HEK293 (cell line): ENCODE measurements around the gene KRTAP6-2.

Experiments
- CTCF ChIA-PET: fragments of 350-600 bp; formaldehyde crosslinking; extraction: SDS; loops from one replicate; lab custom pipeline; 2021; ENCODE audit warnings: antibody characterized with exemption; lab: Yijun Ruan, JAX
- POLR2A ChIA-PET: fragments of 300-600 bp; formaldehyde crosslinking; extraction: SDS; loops from one replicate; lab custom pipeline; 2020; ENCODE audit warnings: antibody characterized with exemption, inconsistent platforms; lab: Yijun Ruan, JAX
- H3K27ac ChIP-seq: fragments of 200-500 bp; sonication (Bioruptor generic); 2 replicates; pipeline ENCODE4 v1.5.1; 2014; ENCODE audit warnings: low read depth, low read length, control low read depth, inconsistent platforms; ENCODE audit errors: extremely low read depth
- H3K36me3 ChIP-seq, 2 experiments: fragments of 200-500 bp in 1 of 2; sonication (Bioruptor generic) in 1 of 2; 1 replicate in 1 of 2; 2 replicates in 1 of 2; pipeline ENCODE4 v1.5.1; 2014 to 2017; ENCODE audit warnings: inconsistent platforms in 2 of 2, low read length in 2 of 2; ENCODE audit not compliant: control insufficient read depth in 2 of 2, insufficient read depth in 1 of 2
- H3K4me1 ChIP-seq: fragments of 200-500 bp; sonication (Bioruptor generic); 2 replicates; pipeline ENCODE4 v1.5.1; 2014; ENCODE audit warnings: mild to moderate bottlenecking, low read length, inconsistent platforms; ENCODE audit not compliant: control insufficient read depth, insufficient read depth
- H3K4me3 ChIP-seq: 2 replicates; pipeline ENCODE4 v1.5.1; 2011; ENCODE audit warnings: low read depth, mild to moderate bottlenecking, control low read depth, low read length, moderate library complexity
- H3K9me3 ChIP-seq: fragments of 200-500 bp; sonication (Bioruptor generic); 2 replicates; pipeline ENCODE4 v1.5.1; 2014; ENCODE audit warnings: low read depth, low read length, inconsistent platforms; ENCODE audit not compliant: control insufficient read depth, insufficient read depth
- ELK4 ChIP-seq: IDR thresholded peaks from 2 replicates; pipeline ENCODE4 v1.6.1; 2011; ENCODE audit warnings: mild to moderate bottlenecking, low read depth, low read length, borderline replicate concordance
- GFI1B ChIP-seq: fragments of 450-650 bp; formaldehyde crosslinking; IDR thresholded peaks from 2 replicates; pipeline ENCODE4 v1.5.1; 2016; ENCODE audit warnings: missing biosample characterization, missing genetic modification characterization
- IKZF3 ChIP-seq: fragments of 450-650 bp; IDR thresholded peaks from 2 replicates; pipeline ENCODE4 v1.5.0; 2018; ENCODE audit warnings: missing biosample characterization, mild to moderate bottlenecking, missing genetic modification characterization, moderate library complexity
- KLF10 ChIP-seq: fragments of 450-650 bp; IDR thresholded peaks from 2 replicates; pipeline ENCODE4 v1.5.1; 2018; ENCODE audit warnings: missing biosample characterization, mild to moderate bottlenecking, missing genetic modification characterization
- MZF1 ChIP-seq: fragments of 450-650 bp; formaldehyde crosslinking; IDR thresholded peaks from 2 replicates; pipeline ENCODE4 v1.5.1; 2017; ENCODE audit warnings: missing biosample characterization, missing genetic modification characterization, borderline replicate concordance
- OSR2 ChIP-seq: fragments of 450-650 bp; formaldehyde crosslinking; IDR thresholded peaks from 2 replicates; pipeline ENCODE4 v1.5.1; 2016; ENCODE audit warnings: missing biosample characterization, missing genetic modification characterization
- PRDM1 ChIP-seq: fragments of 450-650 bp; formaldehyde crosslinking; IDR thresholded peaks from 2 replicates; pipeline ENCODE4; 2016; ENCODE audit warnings: missing biosample characterization, missing genetic modification characterization
- PRDM10 ChIP-seq: fragments of 450-650 bp; formaldehyde crosslinking; IDR thresholded peaks from 2 replicates; pipeline ENCODE4 v1.5.1; 2016; ENCODE audit warnings: missing biosample characterization, missing genetic modification characterization
- SALL2 ChIP-seq: fragments of 450-650 bp; formaldehyde crosslinking; IDR thresholded peaks from 2 replicates; pipeline ENCODE4 v1.5.0; 2017; ENCODE audit warnings: missing biosample characterization, mild to moderate bottlenecking, missing genetic modification characterization, borderline replicate concordance
- SP2 ChIP-seq: fragments of 450-650 bp; formaldehyde crosslinking; IDR thresholded peaks from 2 replicates; pipeline ENCODE4 v1.5.1; 2016; ENCODE audit warnings: missing biosample characterization, missing genetic modification characterization
- SP3 ChIP-seq: fragments of 450-650 bp; formaldehyde crosslinking; IDR thresholded peaks from 2 replicates; pipeline ENCODE4 v1.5.1; 2016; ENCODE audit warnings: missing biosample characterization, missing genetic modification characterization
- TCF7L2 ChIP-seq: IDR thresholded peaks from 2 replicates; pipeline ENCODE4 v1.6.1; 2011; ENCODE audit warnings: low read depth, mild to moderate bottlenecking, inconsistent platforms, low read length, moderate library complexity, borderline replicate concordance
- TRIM28 ChIP-seq: IDR thresholded peaks from 2 replicates; pipeline ENCODE4 v1.6.1; 2011; ENCODE audit warnings: low read length, control low read depth, borderline replicate concordance
- ZBTB10 ChIP-seq: fragments of 450-650 bp; formaldehyde crosslinking; IDR thresholded peaks from 2 replicates; pipeline ENCODE4 v1.5.1; 2016; ENCODE audit warnings: missing biosample characterization, missing genetic modification characterization
- ZBTB49 ChIP-seq: fragments of 450-650 bp; formaldehyde crosslinking; IDR thresholded peaks from 2 replicates; pipeline ENCODE4 v1.5.1; 2016; ENCODE audit warnings: missing biosample characterization, missing genetic modification characterization, low read depth
- ZNF184 ChIP-seq: fragments of 450-650 bp; IDR thresholded peaks from 2 replicates; pipeline ENCODE4 v1.5.1; 2018; ENCODE audit warnings: missing biosample characterization, mild to moderate bottlenecking, missing genetic modification characterization
- ZNF544 ChIP-seq: fragments of 450-650 bp; formaldehyde crosslinking; IDR thresholded peaks from 2 replicates; pipeline ENCODE4 v1.5.0; 2017; ENCODE audit warnings: missing biosample characterization, missing genetic modification characterization
- ZNF621 ChIP-seq: fragments of 450-650 bp; formaldehyde crosslinking; IDR thresholded peaks from 2 replicates; pipeline ENCODE4 v1.5.1; 2017; ENCODE audit warnings: missing biosample characterization, missing genetic modification characterization
- ZNF76 ChIP-seq: fragments of 450-650 bp; formaldehyde crosslinking; IDR thresholded peaks from 2 replicates; pipeline ENCODE4; 2016; ENCODE audit warnings: low read depth, missing biosample characterization, missing genetic modification characterization, borderline replicate concordance
- ZNF830 ChIP-seq: fragments of 450-650 bp; IDR thresholded peaks from 2 replicates; pipeline ENCODE4 v1.5.0; 2018; ENCODE audit warnings: missing biosample characterization, missing genetic modification characterization, low read depth, mild to moderate bottlenecking, moderate library complexity

Gene KRTAP6-2

GRCh38 chr21:30646904-30647414 is 48.3 kb upstream of the KRTAP6-2 start:
- no peaks in the 10 kb centered on the region for H3K9me3 ChIP-seq
- no peak overlapping the region for H3K4me3 ChIP-seq
- ChIA-PET POLR2A (no interaction called here), CTCF (no interaction called here)
- H3K27ac ChIP-seq, result no peak overlapping the region
- H3K36me3 ChIP-seq, result no peaks in the 10 kb centered on the region
- TF ChIP-seq KLF10 (tag by site-specific recombination) (no peak), SP3 (tag by site-specific recombination) (no peak), ELK4 (no peak), ZNF830 (tag by site-specific recombination) (no peak), TCF7L2 (no peak), ZNF184 (tag by site-specific recombination) (no peak), ZNF76 (tag by site-specific recombination) (no peak), ZNF544 (no peak), PRDM10 (tag by site-specific recombination) (no peak), ZNF621 (no peak), GFI1B (tag by site-specific recombination) (no peak)
- TF ChIP-seq, all 188 proteins: peak for 0
- no peaks in the 10 kb centered on the region for H3K4me1 ChIP-seq

- Histone ChIP-seq H3K27ac (no peak within 1 kb of the TSS), H3K4me3 (no peak within 1 kb of the TSS), H3K4me1 (no peaks in the 10 kb centered on the region), H3K9me3 (no peaks in the 10 kb centered on the region), H3K36me3 (no peaks in the 10 kb centered on the region)
- POLR2A ChIA-PET, result no interaction called here
- CTCF ChIA-PET, result interaction anchor here (0.8 kb wide), 1 partner anchor 46 kb away, joined by 3 read pairs; no protein-coding TSS in a partner anchor
- TF ChIP-seq ZBTB49, result no peak
- no peak for TF ChIP-seq MZF1
- no peak for TF ChIP-seq IKZF3
- TF ChIP-seq SP2 (tag by site-specific recombination), result no peak
- no peak for TF ChIP-seq ZBTB10 (tag by site-specific recombination)
- TF ChIP-seq SALL2 (tag by site-specific recombination), result no peak
- no peak for TF ChIP-seq OSR2 (tag by site-specific recombination)
- TF ChIP-seq GFI1B (tag by site-specific recombination), result no peak
- no peak for TF ChIP-seq PRDM1 (tag by site-specific recombination)
- TF ChIP-seq TRIM28, result no peak
Measured at GRCh38 chr21:30642564-30642963, 43.9 kb upstream of the KRTAP6-2 start, which contains the start of gene KRTAP20-3. KRTAP20-3 (plus strand) TSS chr21:30642864.
